NCI-H774 (cell line): ENCODE results near the gene HOXA3.

Experiments
- DNase-seq: peaks from one replicate; lab custom pipeline; 2025; lab: John Stamatoyannopoulos, UW

Gene HOXA3

DNA sequence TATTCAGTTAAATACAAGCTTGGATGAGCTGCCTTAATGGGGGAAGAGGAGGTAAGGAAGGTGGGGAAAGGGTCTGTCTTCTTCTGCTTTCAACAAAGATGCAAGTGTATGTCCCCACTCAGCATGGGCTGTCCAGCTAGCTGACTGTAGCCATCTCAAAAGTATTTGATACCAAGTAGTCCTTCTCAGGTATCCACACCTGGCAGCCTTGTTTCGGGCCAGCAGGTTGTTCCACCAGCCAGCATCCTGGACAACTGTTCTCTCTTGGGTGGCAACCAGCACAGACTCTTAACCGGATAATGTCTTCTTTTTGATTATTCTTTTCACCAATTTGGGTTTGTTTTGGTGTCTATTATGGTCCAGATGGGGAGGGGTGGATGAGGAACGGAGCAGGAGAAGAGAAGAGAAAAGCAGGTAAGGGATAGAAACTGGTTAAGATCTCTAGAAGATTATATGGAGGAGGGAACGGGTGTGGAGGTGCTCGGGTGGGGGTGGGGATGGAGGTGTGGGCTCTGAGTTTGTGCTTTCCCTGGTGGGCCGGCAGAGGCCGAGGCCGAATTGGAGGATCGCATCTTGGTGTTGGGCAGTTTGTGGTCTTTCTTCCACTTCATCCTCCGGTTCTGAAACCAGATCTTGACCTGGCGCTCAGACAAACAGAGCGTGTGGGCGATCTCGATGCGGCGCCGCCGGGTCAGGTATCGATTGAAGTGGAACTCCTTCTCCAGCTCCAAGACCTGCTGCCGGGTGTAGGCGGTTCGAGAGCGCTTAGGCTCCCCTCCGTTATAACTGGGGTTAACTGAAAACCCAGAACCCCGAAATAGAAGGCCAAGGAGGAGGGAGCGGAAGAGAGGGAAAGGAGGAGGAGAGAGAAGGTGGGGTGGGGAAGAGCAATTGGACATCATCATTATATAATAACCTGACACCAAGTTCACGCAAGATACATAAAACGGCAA is 23.3 kb downstream of the HOXA3 start:
- DNase-seq = no peak

DNA sequence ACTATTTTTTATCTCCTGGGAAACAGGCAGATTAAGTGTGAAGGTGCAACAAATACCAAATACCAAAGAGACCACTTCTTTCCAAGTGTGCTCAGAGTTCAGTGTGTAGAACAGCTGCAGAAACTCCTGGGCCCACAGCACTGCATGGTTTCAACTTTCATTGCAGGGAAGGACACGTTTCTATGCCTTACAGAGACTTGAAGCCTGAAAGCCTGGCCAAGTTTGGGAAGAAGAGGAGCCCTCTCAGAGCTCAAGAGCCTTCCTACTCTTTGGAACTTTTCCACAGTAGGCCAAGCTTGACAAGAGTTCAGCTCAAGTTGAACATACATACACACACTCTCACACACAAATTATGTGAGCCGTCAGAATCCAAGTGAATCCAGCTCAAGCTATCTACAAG is 24.3 kb downstream of the HOXA3 start:
- DNase-seq = no peak

DNA sequence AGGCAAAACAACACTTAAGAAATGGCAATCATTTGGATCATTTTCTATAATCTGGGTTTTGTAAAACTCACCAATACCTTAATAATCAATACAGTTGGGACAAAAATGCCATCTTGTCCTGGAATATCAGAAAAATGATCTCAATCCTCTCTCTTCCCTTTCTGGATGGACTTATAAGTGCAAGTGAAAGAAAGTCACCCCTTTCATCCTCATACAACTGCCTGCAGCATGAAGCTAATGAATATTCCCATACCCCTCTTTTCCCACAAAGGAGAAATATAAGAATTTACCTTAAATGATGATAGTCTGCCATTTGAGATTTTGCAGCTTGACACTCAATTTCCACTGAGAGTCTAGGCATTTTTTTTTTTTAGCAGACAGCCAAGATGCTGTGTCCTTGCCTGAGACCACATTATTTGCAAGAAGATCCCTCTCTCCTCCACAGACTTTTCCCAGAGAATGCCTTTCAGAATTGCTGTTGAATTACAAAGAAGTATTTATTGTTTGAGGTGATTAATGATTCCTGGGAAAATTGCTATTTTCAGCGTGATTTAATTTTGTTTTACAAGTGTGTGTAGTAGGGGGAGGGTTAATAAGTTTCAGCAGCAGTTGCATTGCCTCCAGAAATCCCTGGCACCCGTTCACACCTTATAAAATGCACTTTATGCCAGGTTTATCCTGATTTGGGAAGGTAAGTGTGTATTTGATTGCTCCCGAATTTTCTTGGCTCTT is 25.6 kb downstream of the HOXA3 start:
- no peak for DNase-seq

DNA sequence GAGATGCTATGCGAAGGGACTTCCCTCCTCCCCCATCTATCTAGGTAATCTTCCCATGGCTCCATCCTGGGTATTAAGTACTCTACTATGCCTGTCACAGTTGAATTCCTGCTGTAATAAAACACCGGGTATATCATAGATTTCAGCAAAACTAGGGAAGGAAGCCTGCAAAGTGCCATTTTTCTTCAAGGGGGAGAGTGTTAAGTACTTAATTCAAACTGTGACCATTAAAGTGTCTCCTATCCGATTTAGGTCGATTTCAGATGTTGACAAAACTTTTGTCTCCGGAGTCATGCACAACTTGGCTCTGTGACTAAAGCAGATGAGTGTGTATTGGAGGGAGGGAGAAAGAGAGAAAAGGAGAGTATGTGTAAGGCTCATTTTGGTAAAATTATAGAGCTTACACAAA is 26.4 kb downstream of the HOXA3 start:
- no peak for DNase-seq

DNA sequence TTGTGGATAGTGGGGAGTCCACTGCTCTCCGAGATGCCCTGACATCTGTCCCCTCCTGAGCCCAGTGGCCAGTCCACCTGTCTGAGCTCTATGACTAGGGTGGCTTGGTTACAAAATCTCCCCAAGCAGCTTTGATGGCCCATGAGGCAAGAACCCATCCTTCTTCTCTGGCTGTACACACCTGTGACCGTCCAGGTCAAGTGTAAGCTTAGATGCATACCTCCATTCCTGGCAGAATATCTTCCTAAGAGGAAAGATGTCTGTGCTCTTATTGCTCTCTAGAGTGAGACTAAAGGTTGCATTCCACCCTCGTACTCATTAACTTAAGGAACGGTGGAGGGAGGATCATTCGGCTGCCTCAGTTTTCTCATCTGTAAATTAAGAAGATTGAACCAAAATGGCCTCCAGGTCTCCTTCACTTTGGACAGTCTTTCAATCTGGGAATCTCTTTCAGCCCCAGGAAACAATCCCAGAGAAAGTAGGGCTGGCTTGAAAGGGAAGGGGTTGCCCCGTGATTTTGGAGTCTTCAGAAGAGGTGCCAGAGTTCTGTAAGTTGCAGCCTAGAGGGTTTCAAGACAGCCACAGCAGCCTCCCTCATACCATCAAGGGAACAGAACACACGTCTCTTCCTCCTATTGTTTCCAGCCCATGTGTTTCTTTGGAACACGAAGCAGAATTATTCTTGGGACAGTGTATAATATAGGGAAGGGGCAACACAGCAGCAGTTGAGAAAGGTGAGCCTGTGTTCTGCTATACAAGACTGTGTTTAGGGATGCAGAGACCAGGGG is 27.3 kb downstream of the HOXA3 start:
- DNase-seq = no peak

DNA sequence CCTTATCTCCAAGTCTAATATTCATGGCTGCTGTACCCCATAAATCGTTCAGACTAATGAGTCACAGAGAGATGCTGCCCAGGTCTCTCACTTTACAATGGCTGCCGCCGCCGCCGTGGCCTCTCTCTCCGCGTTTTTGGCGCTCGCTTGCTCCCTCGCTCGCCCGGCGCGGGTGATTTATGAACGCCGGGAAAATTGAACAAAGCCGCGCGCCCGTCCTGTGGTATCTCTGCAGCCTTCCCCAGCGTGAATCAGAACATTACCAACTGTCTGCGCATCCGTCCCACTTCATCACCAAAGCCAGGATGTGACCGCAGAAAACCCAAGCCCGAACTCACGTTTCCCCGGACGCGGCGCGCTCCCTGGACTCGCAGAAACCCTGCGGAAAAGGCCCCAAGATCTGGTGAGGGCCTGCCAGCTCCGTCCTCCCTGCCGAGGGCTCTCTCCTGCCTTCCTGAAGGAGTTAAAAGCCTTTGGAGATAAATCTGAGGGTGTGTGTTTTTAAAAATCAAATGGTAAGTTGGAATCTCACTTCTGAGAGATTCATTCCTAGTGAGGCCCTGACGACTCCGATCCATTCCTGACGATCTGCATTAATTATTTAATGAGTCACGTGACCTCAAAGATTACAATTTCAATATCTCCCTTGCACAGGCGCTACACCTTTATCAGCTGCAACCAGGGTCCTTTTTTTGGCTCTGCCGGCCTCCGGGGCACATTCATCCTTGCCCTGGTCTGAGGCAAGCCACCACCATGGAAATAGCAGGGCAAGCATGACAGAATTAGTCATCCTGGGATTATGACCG is 28.1 kb downstream of the HOXA3 start:
- DNase-seq = no peak

DNA sequence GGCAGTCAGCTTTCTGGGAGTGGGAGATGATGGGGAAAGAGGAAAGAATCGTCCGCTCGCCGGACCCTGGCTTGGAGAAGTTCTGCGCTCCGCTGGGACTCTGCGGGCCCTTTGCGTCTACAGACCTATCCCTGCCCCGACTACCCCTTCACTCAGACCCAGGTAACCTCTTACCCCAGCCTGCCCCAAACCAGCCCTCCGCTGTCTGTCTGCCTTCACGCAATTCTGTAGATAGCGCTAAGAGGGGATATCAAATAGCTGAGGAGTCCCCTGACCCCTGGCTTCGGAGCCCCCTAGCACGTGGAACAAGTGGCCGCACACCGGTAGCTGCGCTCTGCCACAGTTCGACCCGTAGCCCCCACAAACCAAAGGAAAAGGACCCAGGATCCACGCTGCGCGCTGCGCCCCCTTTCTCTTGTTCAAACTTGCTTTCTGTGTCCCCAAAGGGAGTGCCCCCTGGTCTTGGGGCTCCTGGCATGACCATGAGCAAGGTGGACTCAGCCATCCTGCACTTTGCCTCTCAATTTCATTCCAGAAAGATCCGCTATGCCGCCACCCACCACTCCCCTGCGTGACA is 28.8 kb downstream of the HOXA3 start:
- no peak for DNase-seq

DNA sequence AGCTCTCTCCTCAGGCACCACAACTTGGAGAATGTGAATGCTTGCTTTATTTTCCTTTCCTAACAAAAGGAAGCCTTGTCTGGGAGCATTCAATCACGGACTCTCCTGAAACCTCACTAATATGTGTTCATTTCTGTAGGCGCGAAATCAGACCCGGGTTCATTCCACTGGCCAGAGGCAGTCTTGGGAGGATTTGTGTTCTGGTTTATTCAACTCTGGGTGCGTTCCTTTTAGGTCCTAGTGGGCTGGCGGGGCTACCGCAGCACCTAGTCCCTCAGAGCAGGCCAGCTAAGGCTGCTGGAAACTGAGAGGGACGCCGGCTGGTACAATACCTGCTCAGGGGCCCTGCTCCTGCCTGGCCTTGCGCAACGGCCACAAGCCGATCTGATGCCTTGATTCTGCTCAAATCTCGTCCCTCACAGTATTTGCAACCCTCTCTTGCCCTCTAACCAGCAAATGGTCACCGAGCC is 29.3 kb downstream of the HOXA3 start:
- DNase-seq = no peak

DNA sequence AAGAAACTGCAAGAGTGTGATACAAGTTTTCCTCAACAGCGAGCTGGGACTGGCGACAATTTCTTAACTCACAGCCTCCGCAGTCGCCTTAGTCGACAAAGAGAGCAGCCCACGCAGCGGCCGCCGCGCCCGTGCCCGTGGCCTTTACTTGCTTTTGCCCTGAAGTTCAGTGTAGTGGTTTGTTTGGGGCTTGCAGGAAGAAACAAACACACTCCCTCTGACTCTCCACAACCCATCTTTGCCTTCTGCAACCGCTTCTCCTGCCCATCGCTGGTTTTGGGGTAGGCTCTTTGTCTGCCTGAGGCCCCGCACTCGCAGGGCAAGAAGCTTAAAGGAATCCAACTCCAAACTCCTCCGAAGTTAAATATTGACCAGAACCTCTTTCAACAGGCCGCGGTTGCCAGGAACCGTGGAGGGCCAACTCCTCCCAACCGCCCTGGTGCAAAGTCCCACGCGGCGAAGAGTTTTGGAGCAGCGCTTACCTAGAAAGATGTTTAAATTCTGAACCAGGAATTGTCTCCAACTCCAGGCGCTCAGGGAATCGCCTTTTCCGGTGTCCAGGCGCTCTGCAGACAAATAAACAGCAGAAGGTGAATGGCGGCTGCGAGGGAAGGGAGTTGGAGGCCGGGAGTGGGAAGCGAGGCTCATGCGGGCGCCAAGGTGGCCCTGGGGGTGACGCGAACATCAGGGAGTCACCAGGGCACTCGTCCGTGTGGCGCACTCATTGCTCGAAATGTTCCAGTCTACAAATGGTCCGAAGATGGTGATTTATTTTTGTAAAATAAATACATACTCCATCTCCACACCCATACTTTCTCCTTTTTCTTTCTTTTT is 30.1 kb downstream of the HOXA3 start:
- DNase-seq = no peak

DNA sequence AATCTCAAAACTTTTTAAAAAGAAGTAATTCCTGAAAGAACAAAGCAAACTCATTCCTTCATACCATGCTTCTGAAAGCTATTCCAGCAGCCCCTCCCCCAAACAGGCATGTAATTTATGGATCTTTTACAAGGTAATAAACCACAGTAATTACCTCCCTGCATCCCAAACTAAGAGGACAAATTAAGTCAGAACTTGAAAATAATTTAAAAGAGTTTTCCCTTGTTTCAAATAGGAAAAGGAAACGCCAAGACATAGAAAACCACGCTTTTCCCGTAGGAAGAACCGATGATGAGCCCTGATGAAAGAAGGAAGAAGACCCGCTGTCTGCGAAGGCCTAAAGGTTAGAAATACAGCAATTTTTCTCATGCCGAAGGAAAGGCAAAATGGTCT is 30.7 kb downstream of the HOXA3 start:
- no peak for DNase-seq

DNA sequence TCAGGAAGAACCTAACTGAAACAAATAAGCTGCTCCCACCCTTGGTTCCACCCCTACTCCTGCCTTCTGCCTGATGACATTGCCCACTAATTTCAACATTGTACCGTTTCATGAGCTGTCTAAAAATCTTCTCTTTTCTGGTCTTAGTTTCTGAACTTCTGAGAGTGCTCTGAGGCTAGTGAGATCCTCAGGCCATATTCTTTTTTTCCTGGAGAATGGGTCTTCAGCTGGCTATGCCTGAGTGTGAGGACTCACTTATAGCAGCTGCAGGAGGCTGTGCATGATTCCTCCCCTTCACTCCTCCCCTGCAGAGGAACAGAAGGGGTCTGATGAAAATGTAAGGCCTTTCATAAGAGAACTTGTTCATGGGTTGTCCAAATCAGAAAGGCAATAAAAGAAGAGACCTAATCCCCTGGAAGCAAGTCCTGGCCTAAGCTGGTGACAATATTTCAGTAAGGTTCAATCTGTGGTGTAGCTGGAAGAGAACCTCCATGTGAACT is 32.9 kb downstream of the HOXA3 start:
- DNase-seq = no peak

DNA sequence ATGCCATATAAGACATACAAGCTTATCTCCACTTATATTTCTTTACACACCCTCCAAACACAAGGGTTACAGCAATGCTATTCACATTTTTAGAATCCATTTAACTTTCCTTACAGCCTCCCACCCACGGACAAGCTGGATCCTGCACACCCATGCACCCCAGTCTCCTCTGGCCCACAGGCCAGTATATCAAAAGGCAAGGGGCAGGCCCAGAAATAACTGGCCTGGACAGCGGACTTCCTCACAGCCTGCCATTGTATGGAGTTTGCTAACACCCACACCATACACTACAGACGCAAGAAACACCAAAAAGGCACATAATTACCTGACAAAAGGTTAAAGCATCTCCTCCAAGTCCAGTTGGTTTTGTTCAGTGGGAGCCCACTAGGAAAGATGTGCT is 33.8 kb downstream of the HOXA3 start:
- no peak for DNase-seq

DNA sequence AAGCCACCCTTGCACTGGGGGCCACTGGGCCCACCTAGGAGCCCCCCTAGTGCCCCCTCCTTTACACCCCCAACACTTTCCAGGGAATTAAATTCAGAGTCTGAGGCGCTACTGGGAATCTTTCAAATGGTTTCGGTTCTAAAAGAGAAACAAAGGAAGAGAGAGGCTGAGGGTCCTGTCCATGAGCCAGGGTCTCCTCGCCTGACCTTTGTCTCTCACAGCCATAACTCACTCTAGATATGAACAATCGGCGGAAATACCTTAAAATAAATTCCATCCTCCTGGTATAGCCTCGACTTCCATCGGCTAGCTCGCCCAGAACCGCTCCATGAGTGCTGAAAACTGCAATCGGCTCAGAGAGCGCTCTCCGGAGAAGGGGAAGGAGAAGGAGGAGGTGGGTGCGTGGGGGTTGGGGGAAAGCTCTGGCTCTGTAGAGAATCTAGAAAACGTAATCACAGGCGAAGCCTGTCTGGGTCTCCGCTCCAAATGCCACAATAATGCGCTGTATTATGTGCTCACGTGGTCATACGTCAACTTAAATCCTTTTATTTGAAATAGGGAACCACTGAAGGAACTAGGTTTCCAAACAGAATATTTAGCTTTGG is 34.4 kb downstream of the HOXA3 start:
- no peak for DNase-seq

DNA sequence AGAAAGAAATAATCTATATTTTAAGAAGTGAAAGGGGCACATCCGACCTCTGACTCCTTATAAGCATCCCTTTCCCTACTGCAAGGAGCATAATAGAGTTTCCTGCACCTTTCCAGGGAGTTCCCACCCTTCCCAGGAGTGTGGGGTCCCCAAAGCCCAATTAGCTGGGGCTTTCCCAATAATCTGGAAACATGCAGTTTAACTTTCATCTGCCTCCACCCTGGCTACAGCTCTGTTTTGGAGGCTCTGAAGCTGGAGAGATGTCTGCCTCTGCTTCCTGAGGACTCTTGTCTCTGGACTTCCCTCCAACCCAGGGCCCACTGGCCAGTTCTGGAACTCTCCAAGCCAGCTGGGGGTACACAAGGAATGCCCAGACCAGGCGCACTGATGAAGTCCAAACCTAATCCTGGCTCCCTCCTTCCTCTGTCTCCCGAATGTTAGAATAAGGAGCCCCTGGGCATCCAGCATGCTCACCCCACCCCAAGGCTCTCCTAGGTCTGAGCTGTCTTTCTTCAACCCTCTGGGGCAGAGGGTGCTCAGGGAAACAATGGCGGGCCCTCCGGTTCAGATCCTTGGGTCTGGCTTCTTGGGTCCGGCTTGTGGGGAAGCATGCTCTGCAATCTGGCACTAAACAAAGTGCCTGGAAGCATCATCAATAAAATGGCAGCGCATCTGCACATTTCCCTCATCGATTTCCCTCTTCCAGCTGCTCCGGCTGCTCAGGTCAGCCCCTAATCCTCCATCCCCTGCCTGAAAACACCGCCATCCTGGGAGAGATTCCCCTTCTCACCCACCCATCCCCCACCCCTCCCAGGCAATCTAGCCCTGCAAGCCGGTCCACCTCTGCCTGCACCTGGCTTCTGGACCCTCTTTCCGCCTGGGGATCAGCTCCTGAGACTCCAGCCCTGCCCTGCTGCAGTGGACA is 35.2 kb downstream of the HOXA3 start:
- DNase-seq = no peak

DNA sequence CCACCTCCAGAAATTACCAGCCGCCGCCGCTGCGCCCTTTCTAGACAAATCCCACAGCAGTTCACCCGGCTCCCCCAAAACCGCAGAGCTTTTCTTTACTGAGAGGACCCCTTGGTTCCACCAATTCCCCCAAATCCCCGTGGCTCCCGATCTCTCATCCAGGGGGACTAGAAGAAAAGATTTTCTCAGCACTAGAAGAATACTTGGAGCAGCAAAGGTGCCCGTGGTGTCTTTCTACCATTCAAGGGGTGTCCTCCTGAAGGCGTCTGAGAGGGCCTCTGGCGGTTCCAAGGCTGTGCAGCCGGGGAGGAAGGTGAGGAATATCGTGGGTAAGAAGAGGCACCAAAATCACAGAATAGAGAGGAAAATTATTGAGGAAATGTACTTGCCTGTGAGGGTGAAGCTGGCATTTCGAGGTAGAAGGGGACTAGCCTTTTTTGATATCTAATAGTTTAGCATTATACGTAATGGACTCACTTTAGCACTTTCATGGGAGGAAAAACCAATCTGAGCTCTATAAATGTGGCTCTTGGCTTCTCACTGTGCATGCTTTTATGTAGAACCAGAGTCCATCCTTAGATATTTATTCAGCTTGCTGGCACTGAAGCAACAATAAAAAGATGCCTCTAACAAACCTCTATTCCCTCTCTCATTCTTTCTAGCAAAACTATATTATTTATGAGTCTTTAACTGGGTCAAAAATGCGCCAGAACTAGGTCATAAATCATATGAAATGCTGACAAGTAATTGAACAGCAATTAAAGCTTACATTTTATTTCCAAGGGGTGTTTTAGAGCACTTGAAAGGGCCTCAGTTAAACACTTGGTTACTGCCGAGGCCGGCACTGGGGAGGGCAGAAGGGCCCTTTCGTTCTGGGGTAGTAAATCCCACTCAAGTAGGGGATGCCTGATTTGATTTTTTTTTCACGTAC is 36.1 kb downstream of the HOXA3 start:
- DNase-seq = no peak

DNA sequence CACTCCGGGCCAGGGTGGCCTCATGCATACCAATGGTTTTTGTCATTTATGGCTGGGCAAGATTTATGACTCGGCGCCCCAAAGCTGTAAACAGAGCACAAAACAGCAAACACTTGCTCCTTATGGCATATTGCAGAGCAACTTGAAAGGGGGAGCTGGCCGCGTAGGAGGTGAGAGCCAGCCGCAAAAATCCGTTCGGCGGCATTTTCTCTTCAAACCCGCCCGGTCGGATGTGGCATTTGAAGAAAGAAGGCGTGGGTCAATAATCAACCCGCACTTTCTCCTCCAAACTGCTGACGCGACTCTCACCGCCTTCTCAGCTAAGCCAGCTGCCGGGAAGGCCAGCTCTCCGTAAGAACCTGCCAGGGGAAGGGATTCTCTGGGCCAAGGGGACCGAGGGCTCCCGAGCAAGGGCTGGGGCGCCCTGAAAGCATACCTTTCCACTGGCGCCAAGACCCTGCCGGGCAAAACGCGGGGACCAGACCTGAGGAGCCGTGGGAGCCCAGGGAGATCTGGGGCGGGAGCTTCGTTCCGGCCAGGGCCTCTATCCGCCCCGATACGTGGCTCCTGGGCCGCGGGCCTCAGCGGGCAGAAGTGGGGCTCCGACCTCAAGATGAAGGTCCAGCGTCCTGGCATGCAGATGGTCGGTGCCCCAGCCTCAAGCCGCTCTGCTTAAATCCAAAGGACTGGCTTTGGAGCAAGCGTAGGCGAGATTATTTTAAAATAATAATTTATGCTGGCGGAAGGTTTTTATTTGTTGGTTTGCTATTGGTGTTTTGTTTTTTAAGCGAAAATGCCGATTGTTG is 37.0 kb downstream of the HOXA3 start:
- DNase-seq = no peak

DNA sequence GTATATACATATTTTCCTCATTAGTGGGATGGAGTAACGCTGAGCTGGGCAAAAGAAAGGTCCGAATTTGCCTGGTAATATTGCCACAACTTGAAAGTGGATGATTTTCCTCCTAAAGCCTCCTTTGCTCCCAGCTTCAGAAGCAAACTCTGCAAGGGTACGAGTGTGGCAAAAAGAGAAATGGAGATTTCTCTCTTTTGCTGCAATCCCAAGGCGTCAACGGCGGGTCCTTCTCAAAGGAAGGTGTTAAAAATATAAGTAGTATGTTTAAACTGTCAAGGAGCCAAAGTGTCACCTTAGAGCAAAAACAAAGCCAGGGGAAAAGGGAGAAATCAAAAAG is 37.5 kb downstream of the HOXA3 start:
- DNase-seq = no peak
